H1 (cell line): Measurements from ENCODE around the gene NMD3. TPM values are rescaled to one million over a fixed set of nuclear protein-coding genes. Genes with fewer than 3 reads are reported as not detected.

ENCODE experiments used
- CTCF ChIA-PET: fragments of 300-600 bp; sonication (Branson Sonifier 250); formaldehyde crosslinking; loops from one replicate; lab custom pipeline; 2021; ENCODE audit not compliant: partially characterized antibody; lab: Charles Lee
- POLR2A ChIA-PET: fragments of 300-600 bp; sonication (Branson Sonifier 250); formaldehyde crosslinking; loops from one replicate; lab custom pipeline; 2021; ENCODE audit warnings: inconsistent platforms; ENCODE audit not compliant: partially characterized antibody; lab: Charles Lee
- DNase-seq, 2 experiments: peaks; one replicate each; pipeline versions ENCODE4 v3.0.0 to v3.0.0-alpha.2; 2010 to 2022; ENCODE audit warnings: low spot score in 2 of 2, low read depth in 1 of 2, mixed read lengths in 1 of 2
- FAIRE-seq: peaks from 2 replicates; lab custom pipeline; 2011; peaks lifted over from hg19 to GRCh38; lab: Jason Lieb, UNC
- H2AFZ ChIP-seq: 2 replicates; pipeline ENCODE4 v1.8.1; 2012; ENCODE audit warnings: low read length, inconsistent platforms
- H2AK5ac ChIP-seq: 2 replicates; pipeline ENCODE4 v1.6.1; 2013; ENCODE audit warnings: low read depth, low read length
- H2BK120ac ChIP-seq: replicated peaks from 2 replicates; pipeline ENCODE3; 2013; ENCODE audit warnings: low read depth, low read length, inconsistent platforms
- H2BK12ac ChIP-seq: 2 replicates; pipeline ENCODE4 v1.6.1; 2013; ENCODE audit warnings: low read depth, low read length
- H2BK15ac ChIP-seq: 2 replicates; pipeline ENCODE4 v1.6.1; 2013; ENCODE audit warnings: low read length
- H2BK20ac ChIP-seq: 2 replicates; pipeline ENCODE4 v1.6.1; 2013; ENCODE audit warnings: low read length
- H2BK5ac ChIP-seq: 2 replicates; pipeline ENCODE4 v1.6.1; 2013; ENCODE audit warnings: low read depth, low read length
- H3K14ac ChIP-seq: 2 replicates; pipeline ENCODE4 v1.6.1; 2013; ENCODE audit warnings: inconsistent platforms; ENCODE audit not compliant: insufficient read length
- H3K18ac ChIP-seq: 2 replicates; pipeline ENCODE4 v1.6.1; 2013; ENCODE audit warnings: low read length; ENCODE audit errors: extremely low read depth
- H3K23ac ChIP-seq: 2 replicates; pipeline ENCODE4 v1.6.1; 2013; ENCODE audit warnings: inconsistent platforms; ENCODE audit not compliant: insufficient read length
- H3K23me2 ChIP-seq: 2 replicates; pipeline ENCODE4 v1.6.1; 2013; ENCODE audit warnings: low read depth, low read length
- H3K27ac ChIP-seq: 2 replicates; pipeline ENCODE4 v1.6.1; 2011; ENCODE audit warnings: low read depth, low read length, inconsistent platforms
- H3K27me3 ChIP-seq, 4 experiments: replicated peaks in 1 of 4; 1 replicate in 1 of 4; 2 replicates in 3 of 4; pipeline versions ENCODE4 v1.6.1 to v1.8.1; 2011 to 2013; ENCODE audit warnings: low read length in 3 of 4, mild to moderate bottlenecking in 3 of 4, inconsistent platforms in 2 of 4, mixed read lengths in 2 of 4, moderate library complexity in 1 of 4; ENCODE audit not compliant: control insufficient read depth in 3 of 4, insufficient read depth in 3 of 4; ENCODE audit errors: extremely low read depth in 1 of 4
- H3K36me3 ChIP-seq, 4 experiments: 2 replicates each; pipeline versions ENCODE4 v1.6.1 to v1.8.1; 2011 to 2013; ENCODE audit warnings: mild to moderate bottlenecking in 4 of 4, low read length in 3 of 4, moderate library complexity in 2 of 4, control low read depth in 1 of 4, inconsistent platforms in 1 of 4; ENCODE audit not compliant: insufficient read depth in 4 of 4, control insufficient read depth in 2 of 4
- H3K4ac ChIP-seq: replicated peaks from 2 replicates; pipeline ENCODE3; 2013; ENCODE audit warnings: low read length, low read depth, mixed read lengths, inconsistent platforms; ENCODE audit not compliant: insufficient read length
- H3K4me1 ChIP-seq, 4 experiments: replicated peaks in 1 of 4; 1 replicate in 1 of 4; 2 replicates in 3 of 4; pipeline versions ENCODE4 v1.6.1 to v1.8.1; 2011 to 2013; ENCODE audit warnings: low read length in 3 of 4, inconsistent platforms in 2 of 4, mixed read lengths in 1 of 4; ENCODE audit not compliant: insufficient read depth in 4 of 4, control insufficient read depth in 3 of 4
- H3K4me2 ChIP-seq, 2 experiments: 2 replicates each; pipeline versions ENCODE4 v1.6.1 to v1.8.1; 2011 to 2013; ENCODE audit warnings: low read depth in 2 of 2, low read length in 2 of 2, control low read depth in 1 of 2, inconsistent platforms in 1 of 2, mild to moderate bottlenecking in 1 of 2; ENCODE audit not compliant: insufficient read depth in 1 of 2
- H3K4me3 ChIP-seq, 4 experiments: fragments of 200-600, 300-600 bp in 1 of 4; sonication (generic), shearing (Covaris generic), sonication (Bioruptor Twin) in 1 of 4; 2 replicates each; pipeline versions ENCODE4 v1.5.1 to v1.8.1; 2011 to 2016; ENCODE audit warnings: low read length in 4 of 4, low read depth in 3 of 4, control low read depth in 2 of 4, inconsistent platforms in 2 of 4, mild to moderate bottlenecking in 2 of 4, mixed read lengths in 1 of 4, moderate library complexity in 1 of 4; ENCODE audit not compliant: insufficient read depth in 2 of 4; ENCODE audit errors: extremely low read depth in 1 of 4
- H3K56ac ChIP-seq: replicated peaks from 2 replicates; pipeline ENCODE3; 2013; ENCODE audit warnings: low read depth, mild to moderate bottlenecking, mixed read lengths, low read length, inconsistent platforms; ENCODE audit not compliant: insufficient read length
- H3K79me1 ChIP-seq: 2 replicates; pipeline ENCODE4 v1.6.1; 2013; ENCODE audit warnings: low read depth, low read length, control low read depth
- H3K79me2 ChIP-seq, 2 experiments: 2 replicates each; pipeline versions ENCODE4 v1.6.1 to v1.8.1; 2012 to 2013; ENCODE audit warnings: low read length in 2 of 2, mild to moderate bottlenecking in 2 of 2, inconsistent platforms in 1 of 2; ENCODE audit not compliant: insufficient read depth in 2 of 2, control insufficient read depth in 1 of 2
- H3K9ac ChIP-seq, 4 experiments: replicated peaks in 1 of 4; 1 replicate in 1 of 4; 2 replicates in 3 of 4; pipeline versions ENCODE4 v1.6.1 to v1.8.1; 2011 to 2013; ENCODE audit warnings: low read depth in 3 of 4, low read length in 3 of 4, control low read depth in 2 of 4, mild to moderate bottlenecking in 2 of 4, moderate library complexity in 2 of 4, inconsistent platforms in 1 of 4; ENCODE audit errors: extremely low read depth in 1 of 4
- H3K9me3 ChIP-seq, 2 experiments: 2 replicates each; pipeline versions ENCODE4 v1.6.1 to v1.8.1; 2012 to 2013; ENCODE audit warnings: mild to moderate bottlenecking in 2 of 2, moderate library complexity in 2 of 2, control low read depth in 1 of 2, inconsistent platforms in 1 of 2, low read depth in 1 of 2, low read length in 1 of 2, mixed read lengths in 1 of 2; ENCODE audit not compliant: insufficient read depth in 2 of 2
- H4K20me1 ChIP-seq, 2 experiments: replicated peaks in 1 of 2; 2 replicates each; pipeline versions ENCODE3 to v1.8.1; 2011 to 2013; ENCODE audit warnings: inconsistent platforms in 2 of 2, low read length in 2 of 2, mild to moderate bottlenecking in 1 of 2; ENCODE audit not compliant: insufficient read depth in 2 of 2, control insufficient read depth in 1 of 2
- H4K5ac ChIP-seq: 2 replicates; pipeline ENCODE4 v1.6.1; 2013; ENCODE audit warnings: low read length, low read depth, mixed read lengths, inconsistent platforms; ENCODE audit not compliant: insufficient read length
- H4K8ac ChIP-seq: 2 replicates; pipeline ENCODE4 v1.8.0; 2013; ENCODE audit warnings: mild to moderate bottlenecking, moderate library complexity, low read length, inconsistent platforms; ENCODE audit not compliant: insufficient read depth; ENCODE audit errors: extremely low read depth
- H4K91ac ChIP-seq: replicated peaks from 2 replicates; pipeline ENCODE3; 2013; ENCODE audit warnings: low read length, mixed read lengths, inconsistent platforms; ENCODE audit not compliant: insufficient read length
- BACH1 ChIP-seq: IDR thresholded peaks from 2 replicates; pipeline ENCODE4 v1.6.1; 2012; ENCODE audit warnings: low read length, improper control_type of control experiment
- BCL11A ChIP-seq, 2 experiments: IDR thresholded peaks; one replicate each; pipeline ENCODE4 v1.6.1; 2011; ENCODE audit warnings: low read depth in 2 of 2, low read length in 2 of 2, mild to moderate bottlenecking in 2 of 2
- CTCF ChIP-seq, 3 experiments: IDR thresholded peaks; 1 replicate in 2 of 3; 2 replicates in 1 of 3; pipeline versions ENCODE4 v1.5.1 to v1.6.1; 2011; ENCODE audit warnings: low read length in 3 of 3, mild to moderate bottlenecking in 3 of 3, inconsistent platforms in 2 of 3, low read depth in 1 of 3, moderate library complexity in 1 of 3; ENCODE audit not compliant: insufficient read depth in 1 of 3; ENCODE audit errors: control extremely low read depth in 1 of 3
- EGR1 ChIP-seq: IDR thresholded peaks from 2 replicates; pipeline ENCODE4 v1.6.1; 2011; ENCODE audit warnings: low read depth, low read length, borderline replicate concordance
- HDAC6 ChIP-seq: IDR thresholded peaks from one replicate; pipeline ENCODE4 v1.7.1; 2012; ENCODE audit warnings: low read depth, mild to moderate bottlenecking, inconsistent platforms, low read length, moderate library complexity
- MAFK ChIP-seq: IDR thresholded peaks from 2 replicates; pipeline ENCODE4 v1.6.1; 2012; ENCODE audit warnings: low read depth, mild to moderate bottlenecking, improper control_type of control experiment, low read length
- RAD21 ChIP-seq, 2 experiments: IDR thresholded peaks in 1 of 2; conservative IDR thresholded peaks in 1 of 2; 2 replicates each; pipeline ENCODE4 v1.6.1; 2011; ENCODE audit warnings: low read depth in 2 of 2, low read length in 2 of 2, improper control_type of control experiment in 1 of 2, inconsistent platforms in 1 of 2, mild to moderate bottlenecking in 1 of 2, moderate library complexity in 1 of 2
- RBBP5 ChIP-seq: IDR thresholded peaks from 2 replicates; pipeline ENCODE4 v1.7.1; 2012; ENCODE audit warnings: low read depth, mild to moderate bottlenecking, inconsistent platforms, low read length, moderate library complexity, borderline replicate concordance
- SP2 ChIP-seq: IDR thresholded peaks from 2 replicates; pipeline ENCODE4 v1.6.1; 2012; ENCODE audit warnings: mild to moderate bottlenecking, low read length, inconsistent platforms
- SP4 ChIP-seq: IDR thresholded peaks from 2 replicates; pipeline ENCODE4 v1.6.1; 2012; ENCODE audit warnings: low read length, inconsistent platforms
- WGBS, 2 experiments: shearing (Covaris generic) in 1 of 2; methylation state at CpG; one replicate each; pipeline versions ENCODE4 v1.1.6 to v1.1.7; 2013 to 2015; ENCODE audit warnings: low lambda C conversion rate in 2 of 2, mixed read lengths in 2 of 2, inconsistent platforms in 1 of 2, low coverage in 1 of 2, missing lambda C conversion rate in 1 of 2; ENCODE audit not compliant: insufficient replicate concordance in 2 of 2, insufficient coverage in 1 of 2, insufficient read length in 1 of 2; ENCODE audit errors: extremely low coverage in 1 of 2, missing lambda C conversion rate in 1 of 2; 5-methylcytosine and 5-hydroxymethylcytosine counted together
- polyA plus RNA-seq, 7 experiments: library from polyadenylated mRNA; depleted of rRNA in 3 of 7; stranded (reverse) in 5 of 7; unstranded in 2 of 7; fragments of >200 nt in 5 of 7; fragments of 200-250 nt in 2 of 7; gene quantifications; 1 replicate in 5 of 7; 2 replicates in 1 of 7; 4 replicates in 1 of 7; pipeline versions ENCODE4 v1.2.1 to v1.2.3, GENCODE V29; 2011 to 2013; ENCODE audit warnings: missing spikeins in 2 of 7, mixed read lengths in 2 of 7
- total RNA-seq: library from RNA; stranded (reverse); fragmentation: NEBNext Ultra II Directional; extraction: Animal tissue kit (Norgen Biotek cat#: 25700); gene quantifications from 2 replicates; pipeline ENCODE4 v1.2.1, GENCODE V29; 2021

NMD3 gene
- total and polyA plus RNA-seq, 2 of the 8 experiments (the other 6 are each of a cell fraction or from before 2014, with no cell fraction given): 12.1 to 64.2 TPM

GRCh38 chr3:161222662-161223061 lies 1.6 kb downstream of the NMD3 start:
- Histone ChIP-seq H3K4me2 (peak overlapping the region; percentile 55 to 70), H3K4me1 (peaks cover 0 to 3% (median 0%) of the 10 kb centered on the region in 4 experiments; a peak in 2 of 7 replicates), H3K79me2 (peaks cover 12 to 54% of the 10 kb centered on the region in 2 experiments), H2BK120ac (no peak overlapping the region), H3K4me3 (peak overlapping the region; percentile 11 to 90 (median 83); a peak in 7 of 8 replicates), H3K36me3 (peaks cover 0 to 28% (median 5%) of the 10 kb centered on the region in 4 experiments; a peak in 3 of 8 replicates), H3K23me2 (peaks cover 4% of the 10 kb centered on the region; the same call in 1 of the 2 replicates), H2BK15ac (no peak overlapping the region), H3K18ac (no peak overlapping the region), H3K14ac (no peak overlapping the region), H2BK20ac (no peak overlapping the region), H2AK5ac (no peak overlapping the region), H3K4ac (no peak overlapping the region), H4K20me1 (peaks cover 0 to 3% of the 10 kb centered on the region in 2 experiments), H3K9ac (peak overlapping the region in 1 of 4 experiments; percentile 53; a peak in 1 of 7 replicates), H3K79me1 (no peaks in the 10 kb centered on the region), H2BK12ac (no peak overlapping the region), H3K9me3 (no peaks in the 10 kb centered on the region), H3K27me3 (no peaks in the 10 kb centered on the region), H3K27ac (no peak overlapping the region), H4K5ac (no peak overlapping the region), H2AFZ (no peak overlapping the region), H2BK5ac (no peak overlapping the region), H3K56ac (no peak overlapping the region), H4K8ac (no peak overlapping the region), H4K91ac (no peak overlapping the region), H3K23ac (no peak overlapping the region)
- FAIRE-seq: no peak
- no peak for DNase-seq
- POLR2A ChIA-PET: interaction anchor here (0.7 to 2.5 kb wide), 6 partner anchors 9 to 35 kb away, joined by 3 to 15 read pairs (median 4); no protein-coding TSS in a partner anchor
- 81% methylated on average over 2 of the region's 2 CpGs; no CpG with 5 or more reads in 1 of the 2 experiments for WGBS, 2 experiments
- CTCF ChIA-PET: interaction anchor here (1.4 to 1.9 kb wide), 3 partner anchors 27 to 200 kb away, joined by 3 to 5 read pairs (median 4); no protein-coding TSS in a partner anchor
- TF ChIP-seq RAD21 (IDR thresholded peaks at IDR 0.05 in 1 of 2, conservative IDR thresholded peaks at IDR 0.05 in 1 of 2; ENCODE audit: low read depth in 2 of 2, low read length in 2 of 2) (no peak), BCL11A (IDR thresholded peaks at IDR 0.05; ENCODE audit: low read depth in 2 of 2, low read length in 2 of 2) (no peak), HDAC6 (no peak), SP2 (no peak), EGR1 (no peak), SP4 (no peak), MAFK (no peak), RBBP5 (no peak), CTCF (IDR thresholded peaks at IDR 0.05; ENCODE audit: control extremely low read depth in 1 of 3, insufficient read depth in 1 of 3, low read depth in 1 of 3, low read length in 3 of 3) (no peak), BACH1 (no peak)
